T-helper 2 cell (primary cell): ENCODE results near the gene PHLDB1.
A peak's percentile ranks its signal among the peaks of the same experiment; 100 is the strongest.

Experiments used
- DNase-seq, 5 experiments: peaks; one replicate each; pipeline versions ENCODE4 v3.0.0 to v3.0.0-alpha.2; 2012 to 2022

The PHLDB1 gene

GRCh38 chr11:118689503-118689851 is 82.1 kb downstream of the PHLDB1 start:
- no peak for DNase-seq

- peak; percentile 54 to 88 (median 73) for DNase-seq
Observed at GRCh38 chr11:118689852-118690552, 82.6 kb downstream of the PHLDB1 start.

- DNase-seq, result no peak
Observed at GRCh38 chr11:118690553-118691304, 83.3 kb downstream of the PHLDB1 start.

GRCh38 chr11:118691926-118692830 is 84.8 kb downstream of the PHLDB1 start:
- DNase-seq, result peak in 4 of 5 experiments; percentile 21 to 98 (median 60)

GRCh38 chr11:118694185-118694584 is 86.8 kb downstream of the PHLDB1 start:
- DNase-seq, result no peak

GRCh38 chr11:118694771-118695170 is 87.4 kb downstream of the PHLDB1 start:
- no peak for DNase-seq

- DNase-seq, result no peak
Observed at GRCh38 chr11:118696673-118697226, 89.3 kb downstream of the PHLDB1 start.

- DNase-seq, result no peak
Observed at GRCh38 chr11:118697346-118697745, 89.9 kb downstream of the PHLDB1 start.

- DNase-seq, result peak in 3 of 5 experiments; percentile 51 to 90 (median 87)
Observed at GRCh38 chr11:118699506-118700220, 92.2 kb downstream of the PHLDB1 start.

- DNase-seq, result no peak
Observed at GRCh38 chr11:118703563-118704106, 96.2 kb downstream of the PHLDB1 start.

- peak in 2 of 5 experiments; percentile 65 to 67 for DNase-seq
Observed at GRCh38 chr11:118705111-118705741, 97.8 kb downstream of the PHLDB1 start.

- no peak for DNase-seq
Observed at GRCh38 chr11:118705791-118706545, 98.6 kb downstream of the PHLDB1 start.

GRCh38 chr11:118706546-118706825 is 99.1 kb downstream of the PHLDB1 start:
- DNase-seq, result no peak
